ENCODE measurements around the gene RBSN.

DNA sequence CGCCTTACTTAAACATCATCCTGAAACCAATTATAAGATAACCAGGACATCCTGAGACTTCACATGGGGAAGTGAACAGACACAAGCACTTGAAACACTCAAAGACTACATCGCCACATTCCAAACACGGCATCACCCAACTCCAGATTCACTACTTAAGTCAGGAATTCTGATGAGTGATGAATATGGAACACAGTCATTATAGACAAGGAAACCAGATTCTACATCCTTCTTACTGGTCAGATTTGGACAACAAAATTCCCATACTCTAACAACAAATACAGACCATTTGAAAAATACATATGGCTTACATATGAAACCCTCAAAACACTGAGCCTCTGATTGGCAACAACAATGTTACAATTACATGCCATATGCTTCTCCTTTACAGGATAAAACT is 13.1 kb upstream of the RBSN start:
- TF ChIP-seq, protein P1, sequence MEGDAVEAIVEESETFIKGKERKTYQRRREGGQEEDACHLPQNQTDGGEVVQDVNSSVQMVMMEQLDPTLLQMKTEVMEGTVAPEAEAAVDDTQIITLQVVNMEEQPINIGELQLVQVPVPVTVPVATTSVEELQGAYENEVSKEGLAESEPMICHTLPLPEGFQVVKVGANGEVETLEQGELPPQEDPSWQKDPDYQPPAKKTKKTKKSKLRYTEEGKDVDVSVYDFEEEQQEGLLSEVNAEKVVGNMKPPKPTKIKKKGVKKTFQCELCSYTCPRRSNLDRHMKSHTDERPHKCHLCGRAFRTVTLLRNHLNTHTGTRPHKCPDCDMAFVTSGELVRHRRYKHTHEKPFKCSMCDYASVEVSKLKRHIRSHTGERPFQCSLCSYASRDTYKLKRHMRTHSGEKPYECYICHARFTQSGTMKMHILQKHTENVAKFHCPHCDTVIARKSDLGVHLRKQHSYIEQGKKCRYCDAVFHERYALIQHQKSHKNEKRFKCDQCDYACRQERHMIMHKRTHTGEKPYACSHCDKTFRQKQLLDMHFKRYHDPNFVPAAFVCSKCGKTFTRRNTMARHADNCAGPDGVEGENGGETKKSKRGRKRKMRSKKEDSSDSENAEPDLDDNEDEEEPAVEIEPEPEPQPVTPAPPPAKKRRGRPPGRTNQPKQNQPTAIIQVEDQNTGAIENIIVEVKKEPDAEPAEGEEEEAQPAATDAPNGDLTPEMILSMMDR (IDR thresholded peaks at IDR 0.05; ENCODE audit: poor library complexity), result no peak
- no peak for TF ChIP-seq EZH2phosphoT487 (IDR thresholded peaks at IDR 0.05; ENCODE audit: low read depth, severe bottlenecking, unreplicated experiment)

Data from hepatocyte (in vitro differentiated cells).